Measurements from ENCODE around the gene KLK2. TPM values are rescaled to one million over a fixed set of nuclear protein-coding genes. Genes with fewer than 3 reads are reported as not detected.

Gene KLK2
- total RNA-seq, 4 donors from 2014 or later, result 3.8 TPM; not detected in 3

- Histone ChIP-seq H3K27me3 (peaks cover 51% of the 10 kb centered on the region), H3K36me3 (no peaks in the 10 kb centered on the region), H3K9me3 (no peaks in the 10 kb centered on the region), H3K4me3 (no peak overlapping the region), H3K4me1 (no peaks in the 10 kb centered on the region), H3K27ac (no peak overlapping the region)
- TF ChIP-seq POLR2AphosphoS5 (IDR thresholded peaks at IDR 0.05) (no peak), CTCF (IDR thresholded peaks at IDR 0.05) (no peak), POLR2A (IDR thresholded peaks at IDR 0.05) (no peak), EP300 (IDR thresholded peaks at IDR 0.05; ENCODE audit: low read depth) (no peak)
- 59 to 60% methylated on average over 2 to 5 of the region's 5 CpGs for WGBS, 2 donors (ENCODE audit: low coverage in 1 of 2)
- intact Hi-C loops (cut with DNase I; ENCODE audit: low total_unique reads) (no loop called here), in situ Hi-C loops (cut with MboI; ENCODE audit: low pct_ligation_motif_present in 1 of 4, low pct_unique_long_range_greater_than_20kb in 1 of 4, low sequenced_read_pairs in 3 of 4) (no loop called here)
- DNase-seq, result no peak
Observed at GRCh38 chr19:50928831-50929230, 55.6 kb downstream of the KLK2 start.

Other genes starting within 250 kb of the KLK2 start
- under 1 TPM in 1 of 4 donors, not detected in 3; 0.64 TPM for gene SYT3, start 233.6 kb upstream of the KLK2 start, total RNA-seq
- not detected for gene C19orf81, start 224.0 kb upstream of the KLK2 start, total RNA-seq
- 1 to 10 TPM in 1 of 4 donors, not detected in 3; 2.2 TPM for gene SHANK1, start 153.6 kb upstream of the KLK2 start, total RNA-seq
- gene CLEC11A, start 150.1 kb upstream of the KLK2 start, total RNA-seq, result 10 to 100 TPM in 1 of 4 donors, 1 to 10 TPM in 3; 2.6 to 11.2 (median 5.1) TPM
- gene GPR32, start 103.0 kb upstream of the KLK2 start, total RNA-seq, result not detected
- not detected for gene ACP4, start 83.0 kb upstream of the KLK2 start, total RNA-seq
- gene KLK1, start 49.7 kb upstream of the KLK2 start, total RNA-seq, result 100 to 1,000 TPM in 1 of 4 donors, 10 to 100 TPM in 3; 17.0 to 150 (median 35.4) TPM
- gene KLK15, start 39.9 kb upstream of the KLK2 start, total RNA-seq, result 1 to 10 TPM in 2 of 4 donors, not detected in 2; 1.3 to 3.8 TPM
- 10 to 100 TPM in 1 of 4 donors, 1 to 10 TPM in 3; 2.9 to 66.9 (median 4.9) TPM for gene KLK3, start 18.5 kb upstream of the KLK2 start, total RNA-seq
- gene KLK4, start 38.0 kb downstream of the KLK2 start, total RNA-seq, result 1 to 10 TPM in 1 of 4 donors, not detected in 3; 3.0 TPM
- not detected for gene KLK5, start 79.6 kb downstream of the KLK2 start, total RNA-seq
- not detected for gene KLK6, start 96.2 kb downstream of the KLK2 start, total RNA-seq
- not detected for gene KLK7, start 110.5 kb downstream of the KLK2 start, total RNA-seq
- not detected for gene KLK8, start 128.2 kb downstream of the KLK2 start, total RNA-seq
- gene KLK10, start 146.3 kb downstream of the KLK2 start, total RNA-seq, result 1 to 10 TPM in 1 of 4 donors, under 1 TPM in 1, not detected in 2; 0.27 to 1.3 TPM
- gene KLK11, start 153.2 kb downstream of the KLK2 start, total RNA-seq, result under 1 TPM in 2 of 4 donors, not detected in 2; 0.55 to 0.79 TPM
- gene KLK12, start 161.6 kb downstream of the KLK2 start, total RNA-seq, result under 1 TPM in 1 of 4 donors, not detected in 3; 0.41 TPM
- gene KLK13, start 191.7 kb downstream of the KLK2 start, total RNA-seq, result 1 to 10 TPM in 1 of 4 donors, not detected in 3; 3.3 TPM
- under 1 TPM in 1 of 4 donors, not detected in 3; 0.82 TPM for gene KLK14, start 209.4 kb downstream of the KLK2 start, total RNA-seq
- gene CTU1, start 235.0 kb downstream of the KLK2 start, total RNA-seq, result 10 to 100 TPM in 1 of 4 donors, 1 to 10 TPM in 3; 3.4 to 35.4 (median 7.3) TPM

Measured in transverse colon (tissue), 4 donors.